Mammary epithelial cell (primary cell): Measurements from ENCODE around the gene DUSP19.

Source experiments
- CTCF ChIP-seq, 2 donors: IDR thresholded peaks in 1 of 2; conservative IDR thresholded peaks in 1 of 2; 2 replicates each; pipeline ENCODE4 v1.5.1; 2011 to 2012; ENCODE audit warnings: inconsistent platforms in 2 of 2, low read length in 2 of 2, mild to moderate bottlenecking in 2 of 2, control low read depth in 1 of 2, low read depth in 1 of 2; ENCODE audit not compliant: insufficient read depth in 1 of 2; ENCODE audit errors: extremely low read depth in 1 of 2
- EZH2 ChIP-seq: IDR thresholded peaks from 2 replicates; pipeline ENCODE4 v1.6.1; 2012; ENCODE audit warnings: low read length, inconsistent platforms, borderline replicate concordance

GRCh38 chr2:183125659-183126341, 47.3 kb downstream of the DUSP19 start:
- TF ChIP-seq CTCF (conservative IDR thresholded peaks at IDR 0.05 in 1 of 2, IDR thresholded peaks at IDR 0.05 in 1 of 2; ENCODE audit: extremely low read depth in 1 of 2, insufficient read depth in 1 of 2, low read depth in 1 of 2, low read length in 2 of 2) (no peak), EZH2 (no peak)
